GM19099 (cell line): ENCODE data around the gene GSG1.

Source experiments
- POLR2A ChIP-seq: IDR thresholded peaks from 3 replicates; pipeline ENCODE4 v1.6.1; 2011; ENCODE audit warnings: low read depth; ENCODE audit not compliant: insufficient read length; ENCODE audit errors: extremely low read depth

The GSG1 gene

DNA sequence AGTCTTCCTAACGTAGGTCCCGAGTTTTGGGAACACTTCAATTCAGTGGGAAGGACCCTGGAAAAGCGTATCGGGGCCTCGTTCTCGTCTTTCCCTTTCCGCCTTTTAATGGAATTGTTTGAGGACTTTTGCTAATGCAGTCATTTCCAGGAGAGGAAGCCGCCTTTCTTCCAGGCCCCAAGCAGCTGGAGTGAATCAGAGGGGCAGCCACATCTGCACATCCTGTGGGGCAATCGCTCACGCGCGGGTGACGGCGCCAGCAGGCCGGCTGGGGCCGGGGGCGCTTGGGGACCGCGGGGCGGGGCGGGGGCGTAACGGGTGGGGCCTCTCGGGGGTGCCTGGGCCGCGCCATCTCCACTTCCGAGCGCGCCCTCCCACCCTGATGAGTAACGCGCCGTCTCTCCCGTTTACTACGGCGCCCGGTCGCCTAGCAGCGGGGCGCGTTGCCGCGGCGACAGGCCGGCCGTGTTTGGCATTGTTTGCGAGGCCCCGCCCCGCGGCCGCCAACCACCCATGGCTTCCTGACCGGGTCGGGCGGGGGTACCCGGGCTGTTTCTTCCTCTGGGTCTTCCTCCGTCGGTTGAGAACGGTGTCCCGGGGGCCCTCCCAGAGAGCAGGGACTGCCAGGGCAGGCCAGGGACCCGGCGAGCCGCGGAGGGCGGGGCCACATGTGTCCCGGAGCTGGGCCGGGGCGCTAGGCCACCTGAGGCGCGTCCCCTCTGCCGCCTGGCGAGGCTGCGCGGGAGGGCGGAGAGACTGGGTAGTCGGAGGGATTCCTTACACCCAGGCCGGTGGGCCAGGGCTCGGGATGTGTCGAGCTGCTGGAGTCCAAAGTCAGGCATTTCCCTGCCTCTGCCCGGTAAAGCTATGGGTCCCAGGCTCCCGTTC, 2.3 kb downstream of the GSG1 start:
- TF ChIP-seq POLR2A, result no peak

DNA sequence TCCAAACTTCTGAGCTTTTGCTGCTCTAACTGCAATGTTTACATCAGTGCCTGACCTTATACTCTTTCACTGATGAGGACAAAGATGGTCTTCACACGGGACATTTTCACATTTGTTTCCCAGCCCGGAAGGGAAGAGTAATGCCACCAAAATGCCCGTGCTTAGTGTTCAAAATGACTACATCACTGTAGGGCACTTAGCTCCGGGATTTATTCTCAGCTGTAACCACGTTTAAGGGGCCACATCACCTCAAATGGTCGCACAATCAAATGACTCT, 2.9 kb downstream of the GSG1 start:
- TF ChIP-seq POLR2A, result no peak

DNA sequence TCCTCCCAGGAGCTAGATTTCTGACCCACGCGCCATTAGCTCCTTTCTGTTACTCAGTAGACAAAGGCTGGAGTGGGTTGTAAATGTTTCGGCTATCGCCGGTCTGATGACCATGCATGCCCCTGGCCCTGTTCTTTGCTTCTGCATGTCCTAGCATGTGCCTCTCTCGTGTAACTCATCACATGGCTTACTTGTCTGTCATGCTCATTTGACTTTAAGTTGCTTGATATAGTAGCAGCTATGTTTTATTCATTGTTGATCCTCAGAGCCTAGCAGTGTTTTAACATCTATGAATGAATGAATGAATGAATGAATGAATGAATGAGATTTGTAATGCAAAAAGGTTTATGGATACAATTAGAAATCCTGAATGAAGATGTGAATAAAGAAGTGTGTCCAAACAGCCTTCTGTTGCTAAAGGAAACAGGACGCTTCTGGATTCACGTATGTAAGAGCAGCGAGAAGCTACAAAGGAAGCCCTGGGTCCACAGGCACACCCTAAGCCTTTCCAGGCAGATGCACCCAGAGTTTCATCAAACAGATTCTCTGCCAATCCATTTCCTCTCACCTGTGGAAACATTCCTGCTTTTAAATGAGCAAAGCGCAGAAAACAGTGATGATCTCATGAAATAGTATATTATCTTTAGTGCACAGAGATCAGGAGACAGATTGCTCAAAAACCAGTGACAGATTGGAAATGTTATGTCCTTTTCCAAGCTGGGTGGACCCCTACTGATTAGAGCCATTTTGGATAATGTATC, 3.4 kb downstream of the GSG1 start:
- no peak for TF ChIP-seq POLR2A

DNA sequence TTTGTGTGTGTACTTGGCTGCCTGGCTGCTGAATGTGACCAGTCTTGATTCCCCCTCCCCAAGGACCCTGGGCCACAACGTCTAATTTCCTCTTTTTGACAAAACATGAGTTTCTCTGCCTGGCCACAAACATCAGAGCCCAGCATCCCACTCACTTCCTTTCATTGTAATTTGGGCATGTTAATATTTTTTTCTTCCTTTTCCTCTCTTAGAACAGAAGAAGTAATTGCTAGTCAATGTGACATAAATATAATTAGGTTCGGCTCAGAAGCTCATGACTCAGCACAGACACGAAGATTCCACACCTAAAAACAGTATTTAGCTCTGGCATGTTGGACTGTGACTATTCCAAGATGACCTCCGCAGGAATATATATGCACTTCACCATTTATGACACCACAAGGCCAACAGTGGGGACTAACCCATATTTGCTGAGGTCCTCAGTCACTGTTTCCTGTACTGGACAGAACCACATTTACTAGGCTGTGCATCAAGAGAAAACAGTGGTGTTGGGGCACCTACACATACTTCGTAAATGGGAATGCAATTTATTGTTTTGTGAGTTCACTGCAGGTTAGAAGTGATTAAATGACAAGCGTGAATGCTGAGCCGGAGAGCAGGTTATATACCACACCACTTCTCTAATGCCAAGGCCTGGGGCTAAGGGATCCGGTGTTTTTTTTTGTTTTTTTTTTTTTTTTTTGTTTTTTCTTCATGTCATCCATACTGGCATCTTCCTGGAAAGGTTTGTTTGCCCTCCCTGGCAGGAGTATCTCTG, 4.2 kb downstream of the GSG1 start:
- TF ChIP-seq POLR2A, result no peak

DNA sequence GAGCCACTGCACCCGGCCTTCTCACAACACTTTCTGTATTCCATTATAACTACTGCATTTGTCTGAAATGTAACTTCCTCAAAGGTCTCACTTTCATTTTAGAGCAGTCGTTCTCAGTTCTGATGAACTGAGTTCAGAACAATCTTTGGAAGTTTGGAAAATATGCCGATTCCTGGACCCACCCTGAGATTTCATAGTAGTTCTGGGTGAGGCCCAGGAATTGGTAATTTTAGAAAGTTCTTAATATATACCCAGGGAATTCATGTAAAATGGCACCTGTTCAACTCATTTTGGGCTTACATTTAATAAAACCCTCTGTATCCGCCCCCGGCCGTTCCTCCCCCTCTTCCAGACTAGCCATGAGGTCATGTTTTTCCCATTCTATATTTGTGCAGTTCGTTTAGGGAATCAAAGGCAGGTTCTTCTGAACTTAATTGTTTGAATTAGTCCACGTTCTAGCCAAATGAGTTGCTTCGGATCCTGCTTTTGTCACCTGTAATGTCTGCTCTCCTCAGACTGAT, 5.9 kb downstream of the GSG1 start:
- TF ChIP-seq POLR2A, result no peak

DNA sequence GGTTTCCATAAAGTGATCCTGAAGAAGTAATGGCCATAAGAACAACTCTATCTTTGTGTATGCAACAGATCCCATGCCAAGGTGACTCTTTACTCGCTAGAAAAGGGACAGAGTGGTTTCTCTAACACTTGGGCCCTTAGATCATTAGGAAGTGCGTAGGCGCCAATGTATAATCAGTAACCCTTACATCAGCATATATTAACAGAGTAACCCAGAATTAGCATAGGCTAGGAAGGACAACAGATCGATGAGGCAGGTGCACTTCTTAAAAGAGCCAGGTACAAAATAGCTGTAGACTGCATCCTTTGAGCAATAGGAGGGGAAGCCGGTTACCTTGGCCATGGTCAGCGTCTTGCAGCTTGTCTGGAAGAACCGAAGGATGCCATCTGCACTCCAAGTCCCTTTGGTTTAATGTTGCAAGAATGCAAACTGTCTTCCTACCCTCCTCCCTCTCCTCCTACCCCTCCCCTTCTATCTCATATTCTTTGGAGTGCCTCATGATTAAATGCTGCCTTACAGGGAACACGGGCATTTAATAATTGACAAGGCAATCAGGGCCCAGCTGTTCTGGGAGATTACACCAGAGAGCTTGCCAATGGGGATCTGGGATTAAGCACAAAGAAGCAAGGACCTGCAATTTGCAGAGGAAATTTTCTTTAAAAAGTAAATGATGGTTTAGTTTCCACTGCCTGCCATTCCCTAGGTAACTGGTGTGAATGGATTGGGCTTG, 8.0 kb downstream of the GSG1 start:
- no peak for TF ChIP-seq POLR2A

DNA sequence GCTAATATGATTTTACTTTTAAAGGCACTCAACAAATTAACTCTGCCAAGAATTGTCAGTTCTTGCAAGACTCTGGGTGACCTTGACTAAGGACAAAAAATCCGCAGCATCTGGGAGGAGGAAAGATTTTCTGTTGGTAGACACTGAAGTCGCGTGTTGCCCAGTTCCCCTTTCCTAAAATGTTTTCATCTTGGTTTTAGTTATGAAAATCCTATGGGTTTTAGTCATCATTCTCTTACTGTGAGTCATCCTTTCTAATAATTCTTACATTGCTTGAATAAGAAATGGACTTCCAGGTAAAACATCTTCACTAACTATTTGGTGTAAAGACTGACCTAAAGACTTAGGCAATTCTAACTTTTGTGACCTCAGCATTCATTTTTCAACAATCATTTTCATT, 9.1 kb downstream of the GSG1 start:
- no peak for TF ChIP-seq POLR2A

DNA sequence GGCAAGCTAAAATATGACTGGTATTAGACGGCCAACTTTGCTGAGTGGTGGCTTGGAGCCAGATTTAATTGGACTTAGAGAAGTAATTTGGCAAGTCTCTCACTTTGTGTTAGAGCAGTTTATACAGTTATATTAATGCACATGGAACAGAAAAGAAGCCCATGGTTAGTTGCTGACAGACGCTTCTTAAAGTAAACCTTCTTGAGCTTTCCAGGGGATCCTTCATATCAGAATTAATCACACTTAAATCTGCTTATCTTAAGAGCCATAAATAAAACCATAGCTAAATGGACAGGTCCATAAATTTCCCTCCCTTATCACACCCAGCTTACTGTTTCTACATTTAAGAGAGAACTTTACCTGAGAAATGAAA, 9.6 kb downstream of the GSG1 start:
- no peak for TF ChIP-seq POLR2A

DNA sequence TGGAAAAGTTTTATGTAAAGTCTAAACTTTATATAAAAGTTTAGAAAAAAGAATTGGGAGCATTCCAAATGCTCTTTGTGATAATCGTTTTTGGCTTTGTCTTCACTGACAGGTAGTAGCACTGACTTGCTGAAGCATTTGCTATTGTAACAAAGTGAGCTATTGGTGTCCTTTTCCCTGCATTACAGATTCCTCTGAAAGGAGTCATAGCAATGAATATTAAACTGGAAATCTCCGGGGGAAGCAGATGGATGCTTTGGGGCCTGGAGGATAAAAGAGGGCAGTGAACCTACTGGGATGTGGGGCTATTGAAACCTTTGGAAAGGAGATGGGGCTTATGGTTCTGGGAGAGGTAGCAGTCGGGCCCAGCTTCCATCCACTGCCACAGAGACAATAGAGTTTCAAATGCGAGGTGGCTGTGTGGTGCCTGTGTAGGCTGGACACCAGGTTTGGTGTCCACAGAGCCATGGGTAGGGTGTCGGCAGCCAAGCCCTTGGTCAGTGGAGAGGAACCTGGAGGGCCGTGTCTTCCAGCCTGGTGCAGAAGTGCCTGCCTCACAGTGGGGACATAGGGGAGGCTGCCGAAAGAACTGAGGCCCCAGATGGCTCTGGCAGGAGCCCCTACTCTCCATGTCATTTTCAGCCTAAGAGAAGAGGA, 10.1 kb downstream of the GSG1 start:
- no peak for TF ChIP-seq POLR2A

DNA sequence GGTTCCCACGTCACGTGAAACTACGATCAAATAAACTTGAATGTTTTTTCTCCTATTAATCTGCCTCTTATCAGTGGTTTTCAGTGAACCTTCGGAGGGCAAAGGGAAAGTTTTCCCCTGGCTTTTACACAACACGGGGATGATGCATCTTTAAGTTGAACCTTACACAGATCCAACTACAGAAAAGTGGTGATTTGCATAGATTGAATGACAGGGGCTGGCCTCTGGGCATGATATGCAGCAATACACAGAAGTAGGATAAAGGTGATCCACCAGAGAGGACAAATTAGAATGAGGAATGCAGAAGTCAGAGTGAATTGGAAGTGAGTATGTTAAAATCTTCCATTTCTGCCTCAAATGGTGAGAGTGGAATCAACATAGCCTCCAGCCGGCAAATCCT, 11.6 kb downstream of the GSG1 start:
- no peak for TF ChIP-seq POLR2A

DNA sequence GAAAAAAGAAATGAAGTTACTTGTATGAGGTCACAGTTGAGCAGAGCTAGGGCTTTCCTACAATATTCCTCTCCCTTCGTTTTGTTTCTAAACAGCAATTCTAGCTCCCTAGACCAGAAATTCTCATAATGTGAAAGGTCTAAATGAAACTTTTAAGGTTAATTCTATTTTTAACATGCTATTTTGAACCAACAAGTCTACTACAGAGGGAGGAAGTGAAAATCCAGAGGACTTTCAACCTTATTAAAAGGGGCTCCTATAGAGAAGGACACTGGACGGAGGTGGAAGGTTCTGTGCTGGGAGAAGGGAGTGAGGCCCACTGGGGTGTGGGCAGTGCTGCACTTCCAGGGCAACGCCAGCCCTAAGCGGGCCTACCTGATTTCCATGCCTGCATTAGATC, 13.4 kb downstream of the GSG1 start:
- TF ChIP-seq POLR2A, result no peak

DNA sequence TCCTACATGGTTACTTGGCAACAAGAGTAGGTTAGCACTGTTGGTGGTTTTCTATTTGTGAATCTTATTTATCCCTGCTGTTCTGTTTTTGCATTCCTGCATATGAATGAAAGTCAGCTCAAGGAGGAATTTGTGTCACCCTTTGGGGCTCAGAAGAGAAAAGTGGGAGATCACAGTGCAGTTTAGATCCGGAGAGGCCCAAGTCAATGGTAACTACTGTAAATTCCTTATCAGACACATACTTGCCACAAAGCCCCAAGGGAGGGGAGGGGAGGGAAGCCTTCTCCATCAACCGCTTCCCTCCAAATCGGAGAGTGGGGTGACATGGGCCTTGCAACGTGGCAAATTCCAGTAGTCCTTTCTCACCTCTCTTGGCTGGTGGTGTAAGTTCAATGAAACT, 15.0 kb downstream of the GSG1 start:
- no peak for TF ChIP-seq POLR2A

DNA sequence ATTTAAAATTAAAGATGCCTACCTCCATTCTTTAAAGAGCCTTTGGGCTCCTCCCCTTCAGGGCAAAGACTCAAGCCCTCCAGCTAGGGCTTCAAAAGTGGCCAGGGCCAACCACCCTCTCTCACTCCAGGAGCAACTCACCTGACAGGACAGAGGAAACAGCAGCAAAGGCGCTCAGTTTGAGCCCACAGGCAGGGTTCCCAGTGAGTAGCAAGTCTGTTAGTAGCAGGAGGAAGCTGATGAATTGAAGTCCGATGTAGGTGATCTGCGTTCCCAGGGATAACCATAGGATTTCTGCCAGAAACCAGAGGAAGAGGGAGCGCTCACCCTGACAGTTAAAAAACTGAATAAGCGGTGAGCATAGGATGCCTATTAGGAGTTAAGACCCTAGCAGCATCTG, 15.7 kb downstream of the GSG1 start:
- TF ChIP-seq POLR2A, result no peak

DNA sequence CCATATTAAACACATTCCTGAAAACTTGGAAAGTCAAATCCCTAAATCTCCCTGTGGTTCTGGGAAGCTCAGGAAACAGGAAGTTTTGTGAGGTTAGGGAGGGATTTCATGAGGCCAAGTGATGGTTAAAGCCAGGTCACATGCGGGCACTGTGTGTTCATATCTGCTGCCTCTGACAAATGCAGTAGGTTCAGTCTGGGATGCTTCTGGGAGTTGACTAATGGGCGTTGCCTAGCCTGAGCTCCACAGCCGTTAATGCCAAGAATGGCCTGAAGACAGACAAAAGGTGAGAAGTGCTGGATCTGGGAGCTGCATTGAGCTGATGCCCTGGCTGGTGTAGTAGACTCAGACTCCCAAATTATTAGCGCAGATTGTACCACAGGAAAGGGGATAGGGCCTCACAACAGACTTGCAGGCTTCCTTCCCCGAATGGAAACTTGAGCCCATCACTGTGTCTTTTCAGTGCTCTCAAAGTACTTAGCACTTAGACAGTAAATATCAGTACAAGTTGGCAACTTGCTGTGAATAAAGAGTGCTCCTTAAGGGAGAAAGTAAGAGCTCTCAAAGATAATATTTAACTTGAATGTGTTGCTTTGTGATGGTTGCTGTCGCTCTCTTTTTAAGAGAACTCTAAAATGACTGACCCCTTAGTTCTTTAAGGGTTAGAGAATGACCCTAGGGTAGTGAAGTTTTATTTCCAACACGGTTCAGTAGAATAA, 17.3 kb downstream of the GSG1 start:
- TF ChIP-seq POLR2A, result no peak
